ENCODE results near the gene DHRS1. TPM values are rescaled to one million over a fixed set of nuclear protein-coding genes. Genes with fewer than 3 reads are reported as not detected.

Gene DHRS1
- total RNA-seq, 1 donor from 2014 or later, result 84.2 TPM

DNA sequence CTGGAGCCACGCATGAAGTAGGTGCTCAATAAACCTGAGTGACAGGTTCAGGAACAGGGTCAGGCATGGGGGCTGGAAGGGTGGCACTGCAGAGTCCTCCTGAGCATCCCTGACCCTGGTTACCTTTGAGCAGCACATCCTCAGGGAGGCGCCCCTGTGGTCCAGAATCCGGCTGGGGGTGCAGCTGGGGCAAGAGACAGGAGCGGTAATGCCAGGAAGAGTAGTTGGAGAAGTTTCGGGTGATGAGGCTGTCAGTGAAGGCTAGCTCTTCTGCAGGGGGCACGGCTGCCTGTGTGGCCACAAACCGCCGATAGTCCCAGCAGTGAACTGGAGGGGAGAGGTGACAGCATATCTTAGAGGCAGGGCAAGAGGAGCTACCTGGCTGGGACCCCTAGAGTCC, 30.2 kb downstream of the DHRS1 start:
- H3K27ac ChIP-seq, result no peak overlapping the region
- H3K4me1 ChIP-seq, result peaks cover 18% of the 10 kb centered on the region
- TF ChIP-seq POLR2A (IDR thresholded peaks at IDR 0.05), result no peak
- TF ChIP-seq POLR2AphosphoS5 (IDR thresholded peaks at IDR 0.05; ENCODE audit: insufficient read depth in 1 of 2, low read depth in 1 of 2), result no peak
- TF ChIP-seq, protein P1, sequence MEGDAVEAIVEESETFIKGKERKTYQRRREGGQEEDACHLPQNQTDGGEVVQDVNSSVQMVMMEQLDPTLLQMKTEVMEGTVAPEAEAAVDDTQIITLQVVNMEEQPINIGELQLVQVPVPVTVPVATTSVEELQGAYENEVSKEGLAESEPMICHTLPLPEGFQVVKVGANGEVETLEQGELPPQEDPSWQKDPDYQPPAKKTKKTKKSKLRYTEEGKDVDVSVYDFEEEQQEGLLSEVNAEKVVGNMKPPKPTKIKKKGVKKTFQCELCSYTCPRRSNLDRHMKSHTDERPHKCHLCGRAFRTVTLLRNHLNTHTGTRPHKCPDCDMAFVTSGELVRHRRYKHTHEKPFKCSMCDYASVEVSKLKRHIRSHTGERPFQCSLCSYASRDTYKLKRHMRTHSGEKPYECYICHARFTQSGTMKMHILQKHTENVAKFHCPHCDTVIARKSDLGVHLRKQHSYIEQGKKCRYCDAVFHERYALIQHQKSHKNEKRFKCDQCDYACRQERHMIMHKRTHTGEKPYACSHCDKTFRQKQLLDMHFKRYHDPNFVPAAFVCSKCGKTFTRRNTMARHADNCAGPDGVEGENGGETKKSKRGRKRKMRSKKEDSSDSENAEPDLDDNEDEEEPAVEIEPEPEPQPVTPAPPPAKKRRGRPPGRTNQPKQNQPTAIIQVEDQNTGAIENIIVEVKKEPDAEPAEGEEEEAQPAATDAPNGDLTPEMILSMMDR (IDR thresholded peaks at IDR 0.05), result no peak
- H3K4me3 ChIP-seq, result no peak overlapping the region
- no peaks in the 10 kb centered on the region for H3K27me3 ChIP-seq
- no peak for DNase-seq (ENCODE audit: extremely low spot score in 2 of 2)
- intact Hi-C loops (cut with DNase I), result no loop called here
- H3K36me3 ChIP-seq, result peaks cover 0 to 28% of the 10 kb centered on the region in 2 donors
- H3K9me3 ChIP-seq, result no peaks in the 10 kb centered on the region

DNA sequence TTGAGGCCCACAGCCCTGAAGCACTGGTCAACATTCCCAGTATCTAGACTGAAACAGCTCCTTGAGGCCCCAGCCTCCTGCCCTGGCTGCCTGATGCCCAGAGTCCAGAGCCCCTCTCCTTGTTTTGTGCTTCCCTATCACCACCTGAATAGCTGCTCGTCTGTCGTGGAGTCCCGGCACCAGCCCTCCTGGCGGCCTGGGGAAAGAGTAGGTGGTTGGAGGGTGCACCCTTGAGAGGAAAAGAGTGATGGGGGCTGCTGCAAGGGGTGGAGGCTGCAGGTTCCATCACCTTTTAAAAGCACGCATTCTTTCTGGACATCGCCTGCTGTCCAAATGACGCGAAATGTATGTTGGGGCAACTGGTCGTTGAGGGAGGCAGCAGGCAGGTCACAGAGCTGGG, 31.4 kb downstream of the DHRS1 start:
- no peak overlapping the region for H3K4me3 ChIP-seq
- DNase-seq (ENCODE audit: extremely low spot score in 2 of 2), result no peak
- H3K27me3 ChIP-seq, result no peaks in the 10 kb centered on the region
- H3K27ac ChIP-seq, result no peak overlapping the region
- intact Hi-C loops (cut with DNase I), result no loop called here
- no peak for TF ChIP-seq POLR2AphosphoS5 (IDR thresholded peaks at IDR 0.05; ENCODE audit: insufficient read depth in 1 of 2, low read depth in 1 of 2)
- TF ChIP-seq, protein P1 (IDR thresholded peaks at IDR 0.05), result no peak
- no peak for TF ChIP-seq POLR2A (IDR thresholded peaks at IDR 0.05)
- H3K9me3 ChIP-seq, result no peaks in the 10 kb centered on the region
- peaks cover 0 to 28% of the 10 kb centered on the region in 2 donors for H3K36me3 ChIP-seq
- H3K4me1 ChIP-seq, result peaks cover 18% of the 10 kb centered on the region

DNA sequence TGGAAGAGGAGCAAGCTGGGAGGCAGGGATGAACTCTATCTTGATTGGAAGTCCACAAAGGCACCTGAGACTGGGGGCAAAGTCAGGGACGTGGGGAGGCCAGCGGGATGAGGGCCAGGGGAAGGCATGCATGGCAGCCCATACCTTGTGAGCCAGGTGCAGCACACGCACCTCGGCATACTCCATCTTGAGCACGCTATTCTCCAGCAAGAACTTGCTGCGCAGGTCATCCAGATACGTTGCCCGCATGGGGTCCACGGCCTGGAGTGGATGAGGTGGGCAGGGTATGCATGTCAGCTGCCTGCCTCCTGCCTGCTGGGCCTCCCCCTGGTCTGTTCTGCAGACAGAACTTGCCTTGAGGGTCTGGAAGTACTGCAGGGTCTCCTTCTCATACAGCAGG, 32.1 kb downstream of the DHRS1 start:
- H3K27ac ChIP-seq, result no peak overlapping the region
- H3K9me3 ChIP-seq, result no peaks in the 10 kb centered on the region
- intact Hi-C loops (cut with DNase I), result no loop called here
- TF ChIP-seq POLR2A (IDR thresholded peaks at IDR 0.05), result no peak
- TF ChIP-seq POLR2AphosphoS5 (IDR thresholded peaks at IDR 0.05; ENCODE audit: insufficient read depth in 1 of 2, low read depth in 1 of 2), result no peak
- TF ChIP-seq, protein P1 (IDR thresholded peaks at IDR 0.05), result no peak
- no peak for DNase-seq (ENCODE audit: extremely low spot score in 2 of 2)
- H3K27me3 ChIP-seq, result no peaks in the 10 kb centered on the region
- H3K36me3 ChIP-seq, result peaks cover 0 to 28% of the 10 kb centered on the region in 2 donors
- peaks cover 15% of the 10 kb centered on the region for H3K4me1 ChIP-seq
- H3K4me3 ChIP-seq, result no peak overlapping the region

DNA sequence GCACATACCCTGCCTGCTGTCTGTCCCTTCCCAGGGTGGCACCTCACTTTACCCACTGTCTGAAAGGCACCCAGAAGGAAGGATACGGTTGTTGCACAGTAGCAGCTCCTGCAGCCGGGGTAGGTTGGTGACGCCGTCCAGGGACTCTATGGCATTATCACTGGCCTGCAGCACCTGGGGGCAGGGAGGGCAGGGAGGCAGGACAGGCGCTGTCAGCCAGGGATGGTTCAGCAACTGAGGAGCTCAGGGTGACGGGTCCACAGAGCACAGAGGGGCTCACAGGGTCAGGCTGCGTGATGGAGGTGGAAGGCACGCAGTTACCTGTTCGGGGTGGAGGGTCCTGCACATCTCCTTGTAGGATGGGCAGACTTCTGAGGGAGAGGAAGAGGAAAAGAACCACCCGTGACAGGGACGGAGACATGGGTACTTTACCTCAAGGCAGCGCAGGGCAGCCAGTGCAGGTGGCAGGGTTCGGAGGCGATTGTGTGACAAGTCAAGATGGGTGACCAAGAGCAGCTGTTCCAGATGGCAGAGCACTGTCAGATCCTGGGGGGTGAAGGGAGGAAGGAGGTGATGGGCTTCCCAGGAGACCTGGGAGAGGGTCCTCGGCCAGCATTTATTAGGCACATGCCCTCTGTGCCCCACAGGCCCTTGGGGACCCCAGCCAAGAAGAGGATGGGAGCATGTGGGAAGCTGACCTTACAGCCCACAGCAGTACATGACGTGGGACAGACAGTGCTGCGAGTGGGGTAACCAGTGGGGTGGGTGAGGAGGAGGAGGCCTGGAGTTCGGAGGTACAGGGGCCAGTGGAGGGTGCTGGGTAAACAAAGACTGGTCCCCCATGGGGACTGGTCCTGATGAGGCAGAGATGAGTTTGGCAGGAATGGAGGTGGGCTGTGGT, 33.0 kb downstream of the DHRS1 start:
- peaks cover 0 to 28% of the 10 kb centered on the region in 2 donors for H3K36me3 ChIP-seq
- TF ChIP-seq, protein P1 (IDR thresholded peaks at IDR 0.05), result no peak
- no peak for TF ChIP-seq POLR2AphosphoS5 (IDR thresholded peaks at IDR 0.05; ENCODE audit: insufficient read depth in 1 of 2, low read depth in 1 of 2)
- no peak for TF ChIP-seq POLR2A (IDR thresholded peaks at IDR 0.05)
- H3K9me3 ChIP-seq, result no peaks in the 10 kb centered on the region
- no peak overlapping the region for H3K4me3 ChIP-seq
- DNase-seq (ENCODE audit: extremely low spot score in 2 of 2), result no peak
- no peaks in the 10 kb centered on the region for H3K27me3 ChIP-seq
- peaks cover 6% of the 10 kb centered on the region for H3K4me1 ChIP-seq
- H3K27ac ChIP-seq, result no peak overlapping the region
- intact Hi-C loops (cut with DNase I), result no loop called here

DNA sequence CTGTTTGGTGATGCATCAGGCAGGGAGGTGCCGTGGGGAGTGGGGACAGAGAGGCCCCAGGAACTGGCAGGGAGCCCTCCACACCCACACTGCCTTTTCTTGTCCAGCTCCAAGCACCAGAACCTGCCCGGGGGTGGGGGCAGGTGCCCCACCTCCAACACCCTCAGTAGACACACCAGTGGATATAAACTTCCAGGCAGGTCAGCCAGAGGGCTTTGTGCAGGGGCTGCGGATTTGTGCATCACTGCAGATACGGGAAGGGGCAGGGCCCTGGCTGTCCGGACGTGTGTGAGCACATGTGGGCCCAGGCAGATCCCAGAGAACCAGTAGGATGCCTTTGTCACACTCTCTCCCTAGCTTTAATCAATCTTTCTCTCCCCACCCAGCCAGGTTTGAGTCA, 35.3 kb downstream of the DHRS1 start:
- peaks cover 0 to 28% of the 10 kb centered on the region in 2 donors for H3K36me3 ChIP-seq
- no peaks in the 10 kb centered on the region for H3K27me3 ChIP-seq
- no peaks in the 10 kb centered on the region for H3K9me3 ChIP-seq
- no peak overlapping the region for H3K4me3 ChIP-seq
- TF ChIP-seq, protein P1 (IDR thresholded peaks at IDR 0.05), result no peak
- peak in 1 of 2 donors; percentile 15 for TF ChIP-seq POLR2AphosphoS5 (IDR thresholded peaks at IDR 0.05; ENCODE audit: insufficient read depth in 1 of 2, low read depth in 1 of 2)
- TF ChIP-seq POLR2A (IDR thresholded peaks at IDR 0.05), result no peak
- H3K27ac ChIP-seq, result no peak overlapping the region
- peaks cover 4% of the 10 kb centered on the region for H3K4me1 ChIP-seq
- intact Hi-C loops (cut with DNase I), result no loop called here
- DNase-seq (ENCODE audit: extremely low spot score in 2 of 2), result no peak

Data from vagina (tissue), 2 donors.